HG03095 (cell line): ENCODE results near the gene NPLOC4.

Experiments
- ATAC-seq: cut with Tn5 transposase; IDR thresholded peaks from one replicate; pipeline ENCODE4 v1.9.1; 2021; ENCODE audit warnings: moderate library complexity; ENCODE audit not compliant: unreplicated experiment

The NPLOC4 gene

GRCh38 chr17:81664051-81664470 is 27.1 kb upstream of the NPLOC4 start:
- no peak for ATAC-seq

DNA sequence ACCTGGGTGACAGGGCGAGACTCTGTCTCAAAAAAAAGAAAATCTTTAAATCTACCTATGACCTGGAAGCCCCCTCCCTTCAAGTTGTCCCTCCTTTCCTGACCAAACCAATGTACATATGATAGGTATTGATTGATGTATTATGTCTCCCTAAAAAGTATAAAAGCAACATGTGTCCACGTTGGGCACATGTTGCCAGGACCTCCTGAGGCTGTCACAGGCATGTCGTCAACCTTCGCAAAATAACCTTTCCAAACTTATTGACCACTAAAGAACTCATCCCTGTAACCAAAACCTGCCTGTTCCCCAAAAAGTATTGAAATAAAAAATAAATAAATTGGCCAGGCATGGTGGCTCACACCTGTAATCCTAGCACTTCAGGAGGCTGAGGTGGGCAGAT is 25.1 kb upstream of the NPLOC4 start:
- ATAC-seq: no peak

DNA sequence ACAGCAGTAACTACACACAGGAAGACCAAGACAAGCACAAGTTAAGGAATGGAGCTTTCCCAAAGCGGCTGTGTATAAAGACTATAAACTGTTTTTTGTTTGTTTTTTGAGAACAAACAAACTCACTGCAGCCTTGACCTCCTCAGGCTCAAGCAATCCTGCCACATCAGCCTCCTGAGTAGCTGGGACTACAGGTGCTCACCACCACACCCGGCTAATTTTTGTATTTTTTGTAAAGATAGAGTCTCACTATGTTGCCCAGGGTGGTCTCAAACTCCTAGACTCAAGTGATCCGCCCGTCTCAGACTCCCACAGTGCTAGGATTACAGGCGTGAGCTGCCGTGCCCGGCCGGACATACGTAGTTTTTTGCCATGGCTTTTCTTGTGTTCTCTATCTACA is 23.5 kb upstream of the NPLOC4 start:
- no peak for ATAC-seq

- ATAC-seq: no peak
Measured at GRCh38 chr17:81659038-81659437, 22.1 kb upstream of the NPLOC4 start.

- ATAC-seq: no peak
Measured at GRCh38 chr17:81656835-81657234, 19.9 kb upstream of the NPLOC4 start.

- ATAC-seq: no peak
Measured at GRCh38 chr17:81656118-81656743, 19.3 kb upstream of the NPLOC4 start, which contains the start of gene PDE6G. Gene PDE6G (minus strand): TSS chr17:81656542. CDS start chr17:81653305, 3,237 bp downstream.

GRCh38 chr17:81655378-81656117 is 18.6 kb upstream of the NPLOC4 start:
- ATAC-seq: no peak

DNA sequence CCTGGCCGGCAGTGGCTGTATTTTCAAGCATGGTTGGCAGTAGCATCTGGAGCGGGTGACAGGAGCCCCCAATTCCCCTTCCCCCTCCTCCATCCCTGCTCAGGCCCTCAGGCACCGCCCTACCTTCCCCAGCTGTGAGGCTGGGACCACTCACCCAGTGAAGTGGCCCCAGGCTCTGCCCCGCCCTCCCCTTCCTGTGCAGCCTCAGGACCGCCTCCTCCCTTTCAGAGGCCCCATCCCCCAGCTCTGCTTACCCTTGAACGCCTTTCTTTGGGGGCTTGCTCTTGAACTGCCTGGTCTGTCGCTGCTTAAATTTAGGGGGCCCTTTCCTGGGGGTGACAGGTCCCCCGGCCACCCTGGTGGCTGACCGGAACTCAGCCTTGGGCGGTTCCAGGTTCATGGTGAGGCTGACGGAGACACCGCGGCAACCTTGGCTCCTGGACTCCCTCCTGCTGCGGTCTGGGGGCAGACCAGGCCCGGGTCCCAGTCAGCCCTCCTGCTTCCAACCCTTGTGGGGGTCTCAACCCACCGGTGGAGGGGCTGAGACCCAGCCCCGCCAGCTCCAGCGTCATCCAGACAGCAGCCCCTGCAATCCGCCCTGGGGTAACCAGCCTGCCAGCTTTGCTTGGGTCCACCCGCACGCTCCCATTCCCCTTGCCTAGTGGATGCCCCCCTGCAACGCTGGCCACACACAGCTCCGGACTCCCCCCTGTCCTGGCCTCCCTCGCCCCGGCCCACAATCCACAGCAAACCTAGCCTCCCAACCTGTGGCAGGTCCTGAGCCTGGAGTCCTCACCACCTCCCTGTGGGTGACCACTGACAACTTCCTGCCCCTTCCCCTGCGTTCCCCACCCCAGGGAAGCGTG is 16.2 kb upstream of the NPLOC4 start:
- no peak for ATAC-seq

- no peak for ATAC-seq
Measured at GRCh38 chr17:81651692-81652091, 14.8 kb upstream of the NPLOC4 start.

- no peak for ATAC-seq
Measured at GRCh38 chr17:81650951-81651350, 14.0 kb upstream of the NPLOC4 start.

GRCh38 chr17:81648707-81649085 is 11.8 kb upstream of the NPLOC4 start:
- ATAC-seq: no peak

- ATAC-seq: no peak
Measured at GRCh38 chr17:81648013-81648706, 11.2 kb upstream of the NPLOC4 start.

- ATAC-seq: no peak
Measured at GRCh38 chr17:81647640-81648012, 10.7 kb upstream of the NPLOC4 start.

GRCh38 chr17:81646869-81647600 is 10.1 kb upstream of the NPLOC4 start:
- ATAC-seq: no peak

DNA sequence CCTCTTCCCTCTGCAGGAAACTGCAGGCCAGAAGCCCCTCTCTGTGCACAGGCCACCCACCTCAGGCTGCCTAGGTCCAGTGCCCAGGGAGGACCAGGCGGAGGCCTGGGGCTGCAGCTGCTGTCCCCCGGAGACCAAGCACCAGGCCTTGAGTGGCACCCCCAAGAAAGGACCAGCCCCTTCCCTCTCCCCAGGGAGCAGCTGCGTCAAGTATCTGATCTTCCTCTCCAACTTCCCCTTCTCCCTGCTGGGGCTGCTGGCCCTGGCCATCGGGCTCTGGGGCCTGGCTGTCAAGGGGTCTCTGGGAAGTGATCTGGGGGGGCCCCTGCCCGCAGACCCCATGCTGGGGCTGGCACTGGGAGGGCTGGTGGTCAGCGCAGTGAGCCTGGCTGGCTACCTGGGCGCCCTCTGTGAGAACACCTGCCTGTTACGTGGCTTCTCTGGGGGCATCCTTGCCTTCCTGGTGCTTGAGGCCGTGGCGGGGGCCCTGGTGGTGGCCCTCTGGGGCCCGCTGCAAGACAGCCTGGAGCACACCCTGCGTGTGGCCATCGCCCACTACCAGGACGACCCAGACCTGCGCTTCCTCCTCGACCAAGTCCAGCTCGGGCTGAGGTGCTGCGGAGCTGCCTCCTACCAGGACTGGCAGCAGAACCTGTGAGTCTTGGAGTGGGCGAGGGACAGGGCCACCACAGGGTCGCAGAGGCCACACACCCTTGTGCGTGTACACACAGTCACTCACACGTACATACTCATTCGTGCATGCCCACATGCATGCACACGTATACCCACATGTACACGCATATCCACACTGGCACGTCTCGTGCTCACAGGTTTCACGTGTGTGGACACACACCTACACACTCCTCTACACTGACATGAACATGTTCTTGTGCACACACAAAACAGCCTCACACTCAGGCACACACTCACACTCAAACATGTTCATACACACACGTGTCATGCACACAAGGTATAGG is 8.4 kb upstream of the NPLOC4 start:
- ATAC-seq: no peak

- no peak for ATAC-seq
Measured at GRCh38 chr17:81644496-81644895, 7.6 kb upstream of the NPLOC4 start.

- no peak for ATAC-seq
Measured at GRCh38 chr17:81641825-81642489, 5.0 kb upstream of the NPLOC4 start.

GRCh38 chr17:81640011-81640410 is 3.1 kb upstream of the NPLOC4 start:
- no peak for ATAC-seq

DNA sequence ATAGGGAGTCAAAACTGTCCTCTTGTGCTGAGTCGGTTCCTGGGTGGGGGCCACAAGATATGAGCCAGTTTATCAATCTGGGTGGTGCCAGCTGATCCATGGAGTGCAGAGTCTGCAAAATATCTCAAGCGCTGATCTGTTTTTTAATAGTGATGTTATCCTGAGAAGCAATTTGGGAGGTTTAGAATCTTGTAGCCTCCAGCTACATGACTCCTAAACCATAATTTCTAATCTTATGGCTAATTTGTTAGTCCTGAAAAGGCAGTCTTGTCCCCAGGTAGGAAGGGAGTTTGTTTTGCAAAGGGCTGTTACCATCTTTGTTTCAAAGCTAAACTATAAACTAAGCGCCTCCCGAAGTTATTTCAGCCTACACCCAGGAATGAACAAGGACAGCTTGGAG is 1.8 kb upstream of the NPLOC4 start:
- no peak for ATAC-seq
